Sigmoid colon (tissue), 4 donors: ENCODE results near the gene BANF1.

Source experiments
- CTCF ChIP-seq, 4 experiments: fragments of 450-650 bp in 3 of 4; fragments of 200-600 bp in 1 of 4; IDR thresholded peaks; one replicate each; pipeline ENCODE4 v1.5.1; 2016 to 2019; ENCODE audit warnings: antibody characterized with exemption in 4 of 4, mild to moderate bottlenecking in 3 of 4, moderate library complexity in 2 of 4
- EP300 ChIP-seq, 4 donors: sonication (generic); formaldehyde crosslinking; IDR thresholded peaks; one replicate each; pipeline ENCODE4 v1.6.1; 2017; ENCODE audit warnings: antibody characterized with exemption in 4 of 4
- POLR2A ChIP-seq, 2 donors: fragments of 450-650 bp; IDR thresholded peaks; one replicate each; pipeline ENCODE4 v1.6.1; 2016; ENCODE audit warnings: antibody characterized with exemption in 2 of 2, mild to moderate bottlenecking in 2 of 2, moderate library complexity in 2 of 2
- POLR2AphosphoS5 ChIP-seq, 4 donors: sonication (generic); formaldehyde crosslinking; IDR thresholded peaks; one replicate each; pipeline ENCODE4 v1.6.1; 2017; ENCODE audit warnings: antibody characterized with exemption in 4 of 4

- TF ChIP-seq CTCF (IDR thresholded peaks at IDR 0.05) = no peak
- TF ChIP-seq POLR2AphosphoS5 (IDR thresholded peaks at IDR 0.05) = no peak
- TF ChIP-seq POLR2A (IDR thresholded peaks at IDR 0.05) = no peak
- no peak for TF ChIP-seq EP300 (IDR thresholded peaks at IDR 0.05)
Observed at GRCh38 chr11:66013762-66014100, 11.4 kb downstream of the BANF1 start.
